ENCODE data around the gene ZHX3.

DNA sequence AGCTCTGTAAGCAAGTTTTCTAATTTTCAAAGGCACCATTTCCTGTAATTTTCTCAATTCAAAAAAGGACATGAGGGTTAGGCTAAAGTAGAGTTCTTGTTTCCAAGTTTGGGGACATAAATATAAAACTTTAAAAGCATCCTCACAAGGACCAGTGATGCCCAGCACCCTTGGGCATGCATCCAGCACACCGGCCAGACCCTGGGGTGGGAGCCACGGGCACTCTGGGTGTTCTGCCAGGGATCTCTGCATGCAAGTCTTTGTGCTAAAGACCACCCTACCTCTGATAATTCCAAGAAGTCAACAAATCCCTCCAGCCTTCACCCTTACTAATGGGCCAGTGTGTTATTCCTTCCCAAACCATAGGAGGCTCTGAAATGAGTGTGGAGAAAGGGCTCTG is 133.7 kb downstream of the ZHX3 start:
- TF ChIP-seq, protein P1, sequence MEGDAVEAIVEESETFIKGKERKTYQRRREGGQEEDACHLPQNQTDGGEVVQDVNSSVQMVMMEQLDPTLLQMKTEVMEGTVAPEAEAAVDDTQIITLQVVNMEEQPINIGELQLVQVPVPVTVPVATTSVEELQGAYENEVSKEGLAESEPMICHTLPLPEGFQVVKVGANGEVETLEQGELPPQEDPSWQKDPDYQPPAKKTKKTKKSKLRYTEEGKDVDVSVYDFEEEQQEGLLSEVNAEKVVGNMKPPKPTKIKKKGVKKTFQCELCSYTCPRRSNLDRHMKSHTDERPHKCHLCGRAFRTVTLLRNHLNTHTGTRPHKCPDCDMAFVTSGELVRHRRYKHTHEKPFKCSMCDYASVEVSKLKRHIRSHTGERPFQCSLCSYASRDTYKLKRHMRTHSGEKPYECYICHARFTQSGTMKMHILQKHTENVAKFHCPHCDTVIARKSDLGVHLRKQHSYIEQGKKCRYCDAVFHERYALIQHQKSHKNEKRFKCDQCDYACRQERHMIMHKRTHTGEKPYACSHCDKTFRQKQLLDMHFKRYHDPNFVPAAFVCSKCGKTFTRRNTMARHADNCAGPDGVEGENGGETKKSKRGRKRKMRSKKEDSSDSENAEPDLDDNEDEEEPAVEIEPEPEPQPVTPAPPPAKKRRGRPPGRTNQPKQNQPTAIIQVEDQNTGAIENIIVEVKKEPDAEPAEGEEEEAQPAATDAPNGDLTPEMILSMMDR (IDR thresholded peaks at IDR 0.05): no peak
- TF ChIP-seq POLR2A (IDR thresholded peaks at IDR 0.05): no peak

Data from right lobe of liver (tissue), 4 donors.